22Rv1 (cell line): Measurements from ENCODE around the gene CCER1.

Experiments
- ZFX ChIP-seq: fragments of 450-650 bp; IDR thresholded peaks from 2 replicates; pipeline ENCODE4 v1.6.1; 2017; ENCODE audit warnings: antibody characterized with exemption, borderline replicate concordance
- TF ChIP-seq, protein P1 (sequence below): fragments of 450-650 bp; IDR thresholded peaks from 2 replicates; pipeline ENCODE4 v1.5.1; 2017; ENCODE audit warnings: mild to moderate bottlenecking

DNA sequence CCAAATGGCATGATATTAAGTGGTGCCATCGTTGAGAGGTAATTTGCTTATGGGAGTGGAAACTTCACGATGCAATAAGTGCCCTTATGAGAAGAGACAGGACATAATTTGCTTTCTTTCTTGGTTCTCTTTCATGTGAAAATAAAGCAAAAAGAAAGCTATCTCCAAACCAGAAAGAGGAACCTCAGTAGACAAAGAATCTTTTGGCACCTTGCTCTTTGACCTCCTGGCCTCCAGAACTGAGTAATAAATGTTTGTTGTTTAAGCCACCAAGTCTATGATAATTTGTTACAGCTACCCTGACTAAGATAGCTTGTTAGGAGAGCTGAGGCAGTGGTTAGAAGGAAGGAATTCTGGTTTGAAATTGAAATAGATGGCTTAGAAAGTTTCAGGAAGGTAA lies 39.6 kb downstream of the CCER1 start:
- TF ChIP-seq, protein P1, sequence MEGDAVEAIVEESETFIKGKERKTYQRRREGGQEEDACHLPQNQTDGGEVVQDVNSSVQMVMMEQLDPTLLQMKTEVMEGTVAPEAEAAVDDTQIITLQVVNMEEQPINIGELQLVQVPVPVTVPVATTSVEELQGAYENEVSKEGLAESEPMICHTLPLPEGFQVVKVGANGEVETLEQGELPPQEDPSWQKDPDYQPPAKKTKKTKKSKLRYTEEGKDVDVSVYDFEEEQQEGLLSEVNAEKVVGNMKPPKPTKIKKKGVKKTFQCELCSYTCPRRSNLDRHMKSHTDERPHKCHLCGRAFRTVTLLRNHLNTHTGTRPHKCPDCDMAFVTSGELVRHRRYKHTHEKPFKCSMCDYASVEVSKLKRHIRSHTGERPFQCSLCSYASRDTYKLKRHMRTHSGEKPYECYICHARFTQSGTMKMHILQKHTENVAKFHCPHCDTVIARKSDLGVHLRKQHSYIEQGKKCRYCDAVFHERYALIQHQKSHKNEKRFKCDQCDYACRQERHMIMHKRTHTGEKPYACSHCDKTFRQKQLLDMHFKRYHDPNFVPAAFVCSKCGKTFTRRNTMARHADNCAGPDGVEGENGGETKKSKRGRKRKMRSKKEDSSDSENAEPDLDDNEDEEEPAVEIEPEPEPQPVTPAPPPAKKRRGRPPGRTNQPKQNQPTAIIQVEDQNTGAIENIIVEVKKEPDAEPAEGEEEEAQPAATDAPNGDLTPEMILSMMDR = no peak
- no peak for TF ChIP-seq ZFX
